Peyer's patch (tissue), 4 donors: ENCODE data around the gene RHOF. TPM values are rescaled to one million over a fixed set of nuclear protein-coding genes. Genes with fewer than 3 reads are reported as not detected.
"Not testable (repeated sequence)": the region's sequence is repeated elsewhere in the genome, so short reads cannot be mapped to it uniquely, and the experiment has no call there.

Source experiments
- DNase-seq, 3 donors: peaks; one replicate each; pipeline ENCODE4 v3.0.0-alpha.2; 2017 to 2019
- H3K27ac ChIP-seq, 4 donors: fragments of 200-600 bp; sonication (generic); one replicate each; pipeline ENCODE4 v1.5.1; 2016 to 2019
- H3K27me3 ChIP-seq, 2 donors: fragments of 200-600 bp; sonication (generic); one replicate each; pipeline ENCODE4 v1.5.1; 2019
- H3K36me3 ChIP-seq, 3 donors: fragments of 200-600 bp; sonication (generic); one replicate each; pipeline ENCODE4 v1.5.1; 2016 to 2019
- H3K4me1 ChIP-seq, 4 donors: fragments of 200-600 bp; sonication (generic); one replicate each; pipeline ENCODE4 v1.5.1; 2016 to 2019
- H3K4me3 ChIP-seq, 4 donors: fragments of 200-600 bp; sonication (generic); 1 replicate in 3 of 4; 2 replicates in 1 of 4; pipeline ENCODE4 v1.5.1; 2016 to 2019; ENCODE audit warnings: mild to moderate bottlenecking in 1 of 4
- H3K9me3 ChIP-seq, 4 donors: fragments of 200-600 bp; sonication (generic); one replicate each; pipeline ENCODE4 v1.5.1; 2016 to 2019; ENCODE audit warnings: mild to moderate bottlenecking in 1 of 4
- CTCF ChIP-seq, 6 experiments: fragments of 450-650 bp in 4 of 6; fragments of 200-600 bp in 2 of 6; sonication (generic) in 1 of 6; IDR thresholded peaks; one replicate each; pipeline ENCODE4 v1.5.1; 2017 to 2019; ENCODE audit warnings: antibody characterized with exemption in 6 of 6, mild to moderate bottlenecking in 3 of 6, moderate library complexity in 1 of 6
- POLR2A ChIP-seq, 2 donors: fragments of 450-650 bp; IDR thresholded peaks; one replicate each; pipeline ENCODE4 v1.5.1; 2017; ENCODE audit warnings: antibody characterized with exemption in 2 of 2, mild to moderate bottlenecking in 2 of 2, moderate library complexity in 2 of 2
- total RNA-seq, 4 donors: library from RNA; depleted of rRNA; stranded (reverse); fragments of >200 nt; gene quantifications; one replicate each; pipeline ENCODE4 v1.1.0, GENCODE V29; 2016

RHOF gene
- total RNA-seq, 4 donors from 2014 or later, result 31.4 to 134 (median 91.0) TPM

- H3K27ac ChIP-seq, result no peak overlapping the region
- H3K4me1 ChIP-seq, result peaks cover 0 to 6% (median 0%) of the 10 kb centered on the region in 4 donors
- H3K4me3 ChIP-seq, result no peak overlapping the region
- no peaks in the 10 kb centered on the region for H3K36me3 ChIP-seq
- TF ChIP-seq CTCF (IDR thresholded peaks at IDR 0.05), result no peak
- TF ChIP-seq POLR2A (IDR thresholded peaks at IDR 0.05), result no peak
- no peak for DNase-seq
- no peaks in the 10 kb centered on the region for H3K9me3 ChIP-seq
- no peaks in the 10 kb centered on the region for H3K27me3 ChIP-seq
Measured at GRCh38 chr12:121764808-121765207, 28.7 kb downstream of the RHOF start.

- no peak for DNase-seq
- Histone ChIP-seq H3K4me3 (no peak overlapping the region), H3K4me1 (no peaks in the 10 kb centered on the region), H3K9me3 (no peaks in the 10 kb centered on the region), H3K27me3 (no peaks in the 10 kb centered on the region), H3K27ac (no peak overlapping the region), H3K36me3 (no peaks in the 10 kb centered on the region)
- TF ChIP-seq CTCF (IDR thresholded peaks at IDR 0.05), result no peak
- no peak for TF ChIP-seq POLR2A (IDR thresholded peaks at IDR 0.05)
Measured at GRCh38 chr12:121762269-121762668, 31.2 kb downstream of the RHOF start.

- H3K27ac ChIP-seq, H3K4me3 ChIP-seq, H3K4me1 ChIP-seq, H3K9me3 ChIP-seq, H3K36me3 ChIP-seq, DNase-seq, H3K27me3 ChIP-seq: not testable (repeated sequence)
Measured at GRCh38 chr12:121758536-121758935, 35.0 kb downstream of the RHOF start.

- TF ChIP-seq POLR2A (IDR thresholded peaks at IDR 0.05) (no peak), CTCF (IDR thresholded peaks at IDR 0.05) (no peak)
- H3K9me3 ChIP-seq, result no peaks in the 10 kb centered on the region
- no peak overlapping the region for H3K27ac ChIP-seq
- DNase-seq, result no peak
- H3K36me3 ChIP-seq, result no peaks in the 10 kb centered on the region
- H3K27me3 ChIP-seq, result no peaks in the 10 kb centered on the region
- H3K4me3 ChIP-seq, result no peak overlapping the region
- no peaks in the 10 kb centered on the region for H3K4me1 ChIP-seq
Measured at GRCh38 chr12:121755591-121755990, 37.9 kb downstream of the RHOF start.

GRCh38 chr12:121754836-121755235, 38.7 kb downstream of the RHOF start:
- Histone ChIP-seq H3K9me3 (no peaks in the 10 kb centered on the region), H3K27me3 (no peaks in the 10 kb centered on the region), H3K27ac (no peak overlapping the region), H3K4me3 (no peak overlapping the region), H3K36me3 (no peaks in the 10 kb centered on the region), H3K4me1 (no peaks in the 10 kb centered on the region)
- DNase-seq, result no peak
- TF ChIP-seq POLR2A (IDR thresholded peaks at IDR 0.05) (no peak), CTCF (IDR thresholded peaks at IDR 0.05) (no peak)

- Histone ChIP-seq H3K27ac (no peak overlapping the region), H3K4me3 (no peak overlapping the region), H3K27me3 (no peaks in the 10 kb centered on the region), H3K9me3 (no peaks in the 10 kb centered on the region), H3K36me3 (no peaks in the 10 kb centered on the region), H3K4me1 (no peaks in the 10 kb centered on the region)
- DNase-seq, result no peak
- TF ChIP-seq POLR2A (IDR thresholded peaks at IDR 0.05) (no peak), CTCF (IDR thresholded peaks at IDR 0.05) (no peak)
Measured at GRCh38 chr12:121753844-121754264, 39.6 kb downstream of the RHOF start.
